ENCODE data around the gene APOA4. TPM values are rescaled to one million over a fixed set of nuclear protein-coding genes. Genes with fewer than 3 reads are reported as not detected.
A peak's percentile ranks its signal among the peaks of the same experiment; 100 is the strongest.

Gene APOA4
- total and polyA plus RNA-seq, 2 of the 13 experiments (the other 11 are each of a cell fraction or from before 2014, with no cell fraction given), result 3.8 to 7.2 TPM

GRCh38 chr11:116829525-116830183 is 6.5 kb upstream of the APOA4 start, which contains the start of gene APOC3 (continued):
- TF ChIP-seq ZBTB40 (IDR thresholded peaks at IDR 0.05) (no peak), ZBTB40 (CRISPR knock-in tag; IDR thresholded peaks at IDR 0.05) (no peak; the same call in none of the 2 replicates), BCL6 (CRISPR knock-in tag; IDR thresholded peaks at IDR 0.05) (peak; percentile 65), ZNF629 (CRISPR knock-in tag; conservative IDR thresholded peaks at IDR 0.05) (0 out of 2 replicates have a peak, but pooled peaks have one; percentile 7), ZNF335 (CRISPR knock-in tag; IDR thresholded peaks at IDR 0.05) (no peak), ARNT (IDR thresholded peaks at IDR 0.05) (no peak), ZBTB21 (CRISPR knock-in tag; IDR thresholded peaks at IDR 0.05) (no peak), ZNF337 (CRISPR knock-in tag; IDR thresholded peaks at IDR 0.05; ENCODE audit: borderline replicate concordance, low read depth) (no peak), DNMT1 (CRISPR knock-in tag; IDR thresholded peaks at IDR 0.05) (no peak), FOXO1 (CRISPR knock-in tag; IDR thresholded peaks at IDR 0.05) (peak; percentile 70), SOX5 (CRISPR knock-in tag; IDR thresholded peaks at IDR 0.05; ENCODE audit: borderline replicate concordance) (peak; percentile 64), ZEB1 (IDR thresholded peaks at IDR 0.05; ENCODE audit: insufficient replicate concordance, low read depth) (no peak), SRSF9 (IDR thresholded peaks at IDR 0.05; ENCODE audit: borderline replicate concordance, insufficient read depth, low read depth, low read length, poor library complexity, severe bottlenecking) (no peak), RBAK (CRISPR knock-in tag; IDR thresholded peaks at IDR 0.05) (0 out of 2 replicates have a peak, but pooled peaks have one; percentile 48), HOXA3 (CRISPR knock-in tag; IDR thresholded peaks at IDR 0.05) (peak; percentile 60; the same call in 1 of the 2 replicates), PAWR (CRISPR knock-in tag; IDR thresholded peaks at IDR 0.05; ENCODE audit: borderline replicate concordance) (no peak), MED1 (CRISPR knock-in tag; IDR thresholded peaks at IDR 0.05) (peak; percentile 91), ZFP37 (CRISPR knock-in tag; IDR thresholded peaks at IDR 0.05; ENCODE audit: borderline replicate concordance) (no peak), SRF (IDR thresholded peaks at IDR 0.05; ENCODE audit: low read depth, low read length) (no peak)
- TF ChIP-seq, protein P1, sequence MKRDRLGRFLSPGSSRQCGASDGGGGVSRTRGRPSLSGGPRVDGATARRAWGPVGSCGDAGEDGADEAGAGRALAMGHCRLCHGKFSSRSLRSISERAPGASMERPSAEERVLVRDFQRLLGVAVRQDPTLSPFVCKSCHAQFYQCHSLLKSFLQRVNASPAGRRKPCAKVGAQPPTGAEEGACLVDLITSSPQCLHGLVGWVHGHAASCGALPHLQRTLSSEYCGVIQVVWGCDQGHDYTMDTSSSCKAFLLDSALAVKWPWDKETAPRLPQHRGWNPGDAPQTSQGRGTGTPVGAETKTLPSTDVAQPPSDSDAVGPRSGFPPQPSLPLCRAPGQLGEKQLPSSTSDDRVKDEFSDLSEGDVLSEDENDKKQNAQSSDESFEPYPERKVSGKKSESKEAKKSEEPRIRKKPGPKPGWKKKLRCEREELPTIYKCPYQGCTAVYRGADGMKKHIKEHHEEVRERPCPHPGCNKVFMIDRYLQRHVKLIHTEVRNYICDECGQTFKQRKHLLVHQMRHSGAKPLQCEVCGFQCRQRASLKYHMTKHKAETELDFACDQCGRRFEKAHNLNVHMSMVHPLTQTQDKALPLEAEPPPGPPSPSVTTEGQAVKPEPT (CRISPR knock-in tag; IDR thresholded peaks at IDR 0.05; ENCODE audit: low read depth), result no peak

All from HepG2 (cell line).